Measurements from ENCODE around the gene TMEM42. TPM values are rescaled to one million over a fixed set of nuclear protein-coding genes. Genes with fewer than 3 reads are reported as not detected.

Gene TMEM42
- total and polyA plus RNA-seq, 10 of the 15 experiments (the other 5 are each of a cell fraction or from before 2014, with no cell fraction given): 5.0 to 20.5 (median 12.2) TPM

- no peak overlapping the region for H2AFZ ChIP-seq (ENCODE audit: control insufficient read depth, low read depth, low read length)
- H3K4me3 ChIP-seq: no peak overlapping the region
- FAIRE-seq: no peak
- ChIA-PET SMC1A (ENCODE audit: uncharacterized antibody, unreplicated experiment) (no interaction called here), POLR2A (no interaction called here), RAD21 (ENCODE audit: unreplicated experiment) (no interaction called here), CTCF (no interaction called here)
- no peak overlapping the region for H3K4me2 ChIP-seq (ENCODE audit: control insufficient read depth, insufficient read depth)
- H3K4me1 ChIP-seq (ENCODE audit: control insufficient read depth, insufficient read depth, low read length): peaks cover 3% of the 10 kb centered on the region; the same call in 1 of the 2 replicates
- in situ Hi-C loops (cut with MboI): no loop called here
- H3K9ac ChIP-seq (ENCODE audit: control insufficient read depth, insufficient read depth, low read length): no peak overlapping the region
- H3K27me3 ChIP-seq (replicated peaks in 1 of 2; ENCODE audit: control insufficient read depth in 2 of 2, insufficient read depth in 2 of 2, low read length in 1 of 2): no peaks in the 10 kb centered on the region
- H3K27ac ChIP-seq (ENCODE audit: control insufficient read depth, insufficient read depth): no peak overlapping the region
- ATAC-seq: no peak
- H4K20me1 ChIP-seq (ENCODE audit: control insufficient read depth, insufficient read depth): no peaks in the 10 kb centered on the region
- no TSS peak for BruUV-seq (replicated peaks)
- no peak for DNase-seq (ENCODE audit: low read depth, low spot score)
- H3K36me3 ChIP-seq (ENCODE audit: control insufficient read depth in 2 of 2, insufficient read depth in 2 of 2, low read length in 1 of 2): no peaks in the 10 kb centered on the region
- H3K9me3 ChIP-seq (replicated peaks; ENCODE audit: control insufficient read depth, insufficient read depth, low read length): no peaks in the 10 kb centered on the region
- 50% methylated on average over 4 of the region's 5 CpGs for WGBS (ENCODE audit: insufficient coverage, insufficient replicate concordance, low lambda C conversion rate, missing lambda C conversion rate)
- intact Hi-C loops (cut with micrococcal nuclease; ENCODE audit: unreplicated experiment): no loop called here
- no peaks in the 10 kb centered on the region for H3K79me2 ChIP-seq (ENCODE audit: control insufficient read depth, insufficient read depth, low read length)
- TF ChIP-seq EED (IDR thresholded peaks at IDR 0.05; ENCODE audit: low read depth) (no peak), FOXM1 (IDR thresholded peaks at IDR 0.05; ENCODE audit: low read depth, low read length) (no peak), PKNOX1 (IDR thresholded peaks at IDR 0.05) (no peak), ATF3 (IDR thresholded peaks at IDR 0.05; ENCODE audit: borderline replicate concordance, extremely low read depth, low read depth, low read length) (no peak), HCFC1 (IDR thresholded peaks at IDR 0.05; ENCODE audit: low read length) (no peak), GABPA (IDR thresholded peaks at IDR 0.05; ENCODE audit: low read depth) (no peak), ASH2L (IDR thresholded peaks at IDR 0.05; ENCODE audit: borderline replicate concordance, low read depth) (no peak), ZNF217 (IDR thresholded peaks at IDR 0.05) (no peak), MTA2 (IDR thresholded peaks at IDR 0.05; ENCODE audit: low read depth) (no peak), CHD4 (IDR thresholded peaks at IDR 0.05) (no peak), TCF12 (IDR thresholded peaks at IDR 0.05; ENCODE audit: low read depth, low read length) (no peak), NR2C1 (IDR thresholded peaks at IDR 0.05) (no peak), BCL11A (IDR thresholded peaks at IDR 0.05; ENCODE audit: low read depth, low read length) (no peak), IRF5 (IDR thresholded peaks at IDR 0.05; ENCODE audit: borderline replicate concordance) (no peak), ZBED1 (IDR thresholded peaks at IDR 0.05; ENCODE audit: borderline replicate concordance) (no peak), HDAC2 (IDR thresholded peaks at IDR 0.05) (no peak), RAD21 (IDR thresholded peaks at IDR 0.05; ENCODE audit: insufficient read depth, low read depth, low read length) (no peak)
- TF ChIP-seq, protein P1, sequence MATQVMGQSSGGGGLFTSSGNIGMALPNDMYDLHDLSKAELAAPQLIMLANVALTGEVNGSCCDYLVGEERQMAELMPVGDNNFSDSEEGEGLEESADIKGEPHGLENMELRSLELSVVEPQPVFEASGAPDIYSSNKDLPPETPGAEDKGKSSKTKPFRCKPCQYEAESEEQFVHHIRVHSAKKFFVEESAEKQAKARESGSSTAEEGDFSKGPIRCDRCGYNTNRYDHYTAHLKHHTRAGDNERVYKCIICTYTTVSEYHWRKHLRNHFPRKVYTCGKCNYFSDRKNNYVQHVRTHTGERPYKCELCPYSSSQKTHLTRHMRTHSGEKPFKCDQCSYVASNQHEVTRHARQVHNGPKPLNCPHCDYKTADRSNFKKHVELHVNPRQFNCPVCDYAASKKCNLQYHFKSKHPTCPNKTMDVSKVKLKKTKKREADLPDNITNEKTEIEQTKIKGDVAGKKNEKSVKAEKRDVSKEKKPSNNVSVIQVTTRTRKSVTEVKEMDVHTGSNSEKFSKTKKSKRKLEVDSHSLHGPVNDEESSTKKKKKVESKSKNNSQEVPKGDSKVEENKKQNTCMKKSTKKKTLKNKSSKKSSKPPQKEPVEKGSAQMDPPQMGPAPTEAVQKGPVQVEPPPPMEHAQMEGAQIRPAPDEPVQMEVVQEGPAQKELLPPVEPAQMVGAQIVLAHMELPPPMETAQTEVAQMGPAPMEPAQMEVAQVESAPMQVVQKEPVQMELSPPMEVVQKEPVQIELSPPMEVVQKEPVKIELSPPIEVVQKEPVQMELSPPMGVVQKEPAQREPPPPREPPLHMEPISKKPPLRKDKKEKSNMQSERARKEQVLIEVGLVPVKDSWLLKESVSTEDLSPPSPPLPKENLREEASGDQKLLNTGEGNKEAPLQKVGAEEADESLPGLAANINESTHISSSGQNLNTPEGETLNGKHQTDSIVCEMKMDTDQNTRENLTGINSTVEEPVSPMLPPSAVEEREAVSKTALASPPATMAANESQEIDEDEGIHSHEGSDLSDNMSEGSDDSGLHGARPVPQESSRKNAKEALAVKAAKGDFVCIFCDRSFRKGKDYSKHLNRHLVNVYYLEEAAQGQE (IDR thresholded peaks at IDR 0.05; ENCODE audit: low read depth, low read length): no peak
- TF ChIP-seq, protein P2, sequence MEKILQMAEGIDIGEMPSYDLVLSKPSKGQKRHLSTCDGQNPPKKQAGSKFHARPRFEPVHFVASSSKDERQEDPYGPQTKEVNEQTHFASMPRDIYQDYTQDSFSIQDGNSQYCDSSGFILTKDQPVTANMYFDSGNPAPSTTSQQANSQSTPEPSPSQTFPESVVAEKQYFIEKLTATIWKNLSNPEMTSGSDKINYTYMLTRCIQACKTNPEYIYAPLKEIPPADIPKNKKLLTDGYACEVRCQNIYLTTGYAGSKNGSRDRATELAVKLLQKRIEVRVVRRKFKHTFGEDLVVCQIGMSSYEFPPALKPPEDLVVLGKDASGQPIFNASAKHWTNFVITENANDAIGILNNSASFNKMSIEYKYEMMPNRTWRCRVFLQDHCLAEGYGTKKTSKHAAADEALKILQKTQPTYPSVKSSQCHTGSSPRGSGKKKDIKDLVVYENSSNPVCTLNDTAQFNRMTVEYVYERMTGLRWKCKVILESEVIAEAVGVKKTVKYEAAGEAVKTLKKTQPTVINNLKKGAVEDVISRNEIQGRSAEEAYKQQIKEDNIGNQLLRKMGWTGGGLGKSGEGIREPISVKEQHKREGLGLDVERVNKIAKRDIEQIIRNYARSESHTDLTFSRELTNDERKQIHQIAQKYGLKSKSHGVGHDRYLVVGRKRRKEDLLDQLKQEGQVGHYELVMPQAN (conservative IDR thresholded peaks at IDR 0.05): no peak
Measured at GRCh38 chr3:44894485-44894884, 32.8 kb downstream of the TMEM42 start.

All from GM12878 (cell line).